GM18519 (cell line): ENCODE data around the gene KCNN3.

Experiments
- ATAC-seq: cut with Tn5 transposase; IDR thresholded peaks from one replicate; pipeline ENCODE4 v1.9.1; 2021; ENCODE audit warnings: mild to moderate bottlenecking, moderate library complexity; ENCODE audit not compliant: unreplicated experiment, low FRiP score

The KCNN3 gene

GRCh38 chr1:154716614-154717527 lies 153.2 kb downstream of the KCNN3 start:
- no peak for ATAC-seq

- no peak for ATAC-seq
Observed at GRCh38 chr1:154716011-154716410, 154.1 kb downstream of the KCNN3 start.

- ATAC-seq, result no peak
Observed at GRCh38 chr1:154715385-154715784, 154.7 kb downstream of the KCNN3 start.

GRCh38 chr1:154714638-154715037 lies 155.4 kb downstream of the KCNN3 start:
- no peak for ATAC-seq

- no peak for ATAC-seq
Observed at GRCh38 chr1:154714052-154714623, 155.9 kb downstream of the KCNN3 start.

GRCh38 chr1:154713005-154713404 lies 157.1 kb downstream of the KCNN3 start:
- ATAC-seq, result no peak

GRCh38 chr1:154712166-154712810 lies 157.8 kb downstream of the KCNN3 start:
- ATAC-seq, result no peak

- no peak for ATAC-seq
Observed at GRCh38 chr1:154711416-154711815, 158.7 kb downstream of the KCNN3 start.

GRCh38 chr1:154710106-154710505 lies 160.0 kb downstream of the KCNN3 start:
- no peak for ATAC-seq

GRCh38 chr1:154707901-154708463 lies 162.1 kb downstream of the KCNN3 start:
- ATAC-seq, result no peak

- no peak for ATAC-seq
Observed at GRCh38 chr1:154706851-154707250, 163.2 kb downstream of the KCNN3 start.

GRCh38 chr1:154705544-154705943 lies 164.5 kb downstream of the KCNN3 start:
- ATAC-seq, result no peak

- ATAC-seq, result no peak
Observed at GRCh38 chr1:154703170-154703569, 166.9 kb downstream of the KCNN3 start.

- ATAC-seq, result no peak
Observed at GRCh38 chr1:154698320-154699096, 171.6 kb downstream of the KCNN3 start.

GRCh38 chr1:154697710-154698109 lies 172.4 kb downstream of the KCNN3 start:
- no peak for ATAC-seq

- no peak for ATAC-seq
Observed at GRCh38 chr1:154696456-154696855, 173.6 kb downstream of the KCNN3 start.

- no peak for ATAC-seq
Observed at GRCh38 chr1:154695985-154696384, 174.1 kb downstream of the KCNN3 start.

- no peak for ATAC-seq
Observed at GRCh38 chr1:154694995-154695394, 175.1 kb downstream of the KCNN3 start.

GRCh38 chr1:154689083-154689482 lies 181.0 kb downstream of the KCNN3 start:
- ATAC-seq, result no peak

- no peak for ATAC-seq
Observed at GRCh38 chr1:154686507-154686906, 183.6 kb downstream of the KCNN3 start.
